ENCODE results near the gene ZNF681.

Gene ZNF681

GRCh38 chr19:23777216-23777615, 18.5 kb upstream of the ZNF681 start:
- Mint-ChIP-seq H3K27me3 (ENCODE audit: low read depth) (no peaks in the 10 kb centered on the region), H3K27ac (no peak overlapping the region), H3K4me1 (no peaks in the 10 kb centered on the region), H3K36me3 (ENCODE audit: low read depth) (peaks cover 87% of the 10 kb centered on the region), H3K4me3 (no peak overlapping the region), H3K9me3 (peaks cover 18% of the 10 kb centered on the region)
- TF ChIP-seq, protein P1, sequence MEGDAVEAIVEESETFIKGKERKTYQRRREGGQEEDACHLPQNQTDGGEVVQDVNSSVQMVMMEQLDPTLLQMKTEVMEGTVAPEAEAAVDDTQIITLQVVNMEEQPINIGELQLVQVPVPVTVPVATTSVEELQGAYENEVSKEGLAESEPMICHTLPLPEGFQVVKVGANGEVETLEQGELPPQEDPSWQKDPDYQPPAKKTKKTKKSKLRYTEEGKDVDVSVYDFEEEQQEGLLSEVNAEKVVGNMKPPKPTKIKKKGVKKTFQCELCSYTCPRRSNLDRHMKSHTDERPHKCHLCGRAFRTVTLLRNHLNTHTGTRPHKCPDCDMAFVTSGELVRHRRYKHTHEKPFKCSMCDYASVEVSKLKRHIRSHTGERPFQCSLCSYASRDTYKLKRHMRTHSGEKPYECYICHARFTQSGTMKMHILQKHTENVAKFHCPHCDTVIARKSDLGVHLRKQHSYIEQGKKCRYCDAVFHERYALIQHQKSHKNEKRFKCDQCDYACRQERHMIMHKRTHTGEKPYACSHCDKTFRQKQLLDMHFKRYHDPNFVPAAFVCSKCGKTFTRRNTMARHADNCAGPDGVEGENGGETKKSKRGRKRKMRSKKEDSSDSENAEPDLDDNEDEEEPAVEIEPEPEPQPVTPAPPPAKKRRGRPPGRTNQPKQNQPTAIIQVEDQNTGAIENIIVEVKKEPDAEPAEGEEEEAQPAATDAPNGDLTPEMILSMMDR (IDR thresholded peaks at IDR 0.05; ENCODE audit: unreplicated experiment in 3 of 3), result no peak

DNA sequence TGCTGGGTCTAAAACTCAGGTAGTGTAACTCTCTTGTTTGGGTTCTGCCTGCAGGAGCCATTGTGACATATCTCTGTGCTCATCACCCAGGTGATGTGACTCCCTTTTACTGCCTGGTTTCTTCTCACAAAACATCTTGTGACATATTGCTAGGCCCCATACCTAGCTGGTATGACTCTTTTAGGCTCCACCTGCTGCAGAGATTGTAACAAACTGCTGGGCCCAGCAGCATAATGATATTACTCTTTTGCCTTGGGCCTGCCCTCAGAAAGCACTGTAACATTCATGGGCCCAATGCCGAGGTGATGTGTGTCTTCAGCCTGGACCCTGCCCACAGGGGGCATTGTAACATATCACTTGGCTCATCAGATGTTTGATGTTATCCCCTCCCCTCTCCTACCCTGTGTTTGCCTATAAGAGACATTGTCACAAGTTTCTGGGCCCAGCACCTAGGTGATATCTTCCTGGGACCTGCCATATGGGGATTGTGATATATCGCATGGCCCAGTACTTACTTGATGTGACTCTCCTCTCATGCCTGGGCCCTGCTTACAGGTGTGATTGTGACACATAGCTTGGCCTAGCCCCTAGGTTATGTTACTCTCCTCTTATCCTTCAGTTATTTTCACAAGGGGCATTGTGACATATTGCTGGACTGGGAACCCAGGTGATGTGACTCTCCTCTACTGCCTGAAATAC, 18.0 kb upstream of the ZNF681 start:
- Mint-ChIP-seq H3K36me3 (ENCODE audit: low read depth) (peaks cover 87% of the 10 kb centered on the region), H3K4me1 (no peaks in the 10 kb centered on the region), H3K27ac (no peak overlapping the region), H3K4me3 (no peak overlapping the region), H3K9me3 (peaks cover 15% of the 10 kb centered on the region), H3K27me3 (ENCODE audit: low read depth) (no peaks in the 10 kb centered on the region)
- TF ChIP-seq, protein P1 (IDR thresholded peaks at IDR 0.05; ENCODE audit: unreplicated experiment in 3 of 3), result no peak

GRCh38 chr19:23774524-23774971, 15.9 kb upstream of the ZNF681 start:
- Mint-ChIP-seq H3K27ac (no peak overlapping the region), H3K27me3 (ENCODE audit: low read depth) (no peaks in the 10 kb centered on the region), H3K4me3 (no peak overlapping the region), H3K36me3 (ENCODE audit: low read depth) (peaks cover 96% of the 10 kb centered on the region), H3K4me1 (no peaks in the 10 kb centered on the region), H3K9me3 (peaks cover 20% of the 10 kb centered on the region)
- TF ChIP-seq, protein P1 (IDR thresholded peaks at IDR 0.05; ENCODE audit: unreplicated experiment in 3 of 3), result no peak

DNA sequence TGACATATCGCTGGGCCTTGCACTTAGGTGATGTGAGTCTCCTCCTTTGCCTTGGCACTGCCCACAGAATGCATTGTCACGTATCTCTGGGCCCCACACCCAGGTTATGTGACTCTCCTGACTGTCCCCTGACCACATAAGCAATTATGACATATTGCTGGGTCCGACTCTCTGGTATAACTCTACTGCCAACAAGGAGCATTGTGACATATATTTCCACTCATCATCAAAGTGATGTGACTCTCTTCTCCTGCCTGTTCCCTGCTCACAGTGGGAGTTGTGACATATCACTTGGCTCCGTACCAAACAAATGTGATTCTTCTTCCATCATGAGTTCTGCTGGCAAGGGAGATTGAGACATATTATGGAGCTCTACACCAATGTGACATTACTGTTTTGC, 15.4 kb upstream of the ZNF681 start:
- Mint-ChIP-seq H3K4me3 (no peak overlapping the region), H3K36me3 (ENCODE audit: low read depth) (peaks cover 96% of the 10 kb centered on the region), H3K4me1 (no peaks in the 10 kb centered on the region), H3K27ac (no peak overlapping the region), H3K27me3 (ENCODE audit: low read depth) (no peaks in the 10 kb centered on the region), H3K9me3 (peaks cover 17% of the 10 kb centered on the region)
- TF ChIP-seq, protein P1 (IDR thresholded peaks at IDR 0.05; ENCODE audit: unreplicated experiment in 3 of 3), result no peak

DNA sequence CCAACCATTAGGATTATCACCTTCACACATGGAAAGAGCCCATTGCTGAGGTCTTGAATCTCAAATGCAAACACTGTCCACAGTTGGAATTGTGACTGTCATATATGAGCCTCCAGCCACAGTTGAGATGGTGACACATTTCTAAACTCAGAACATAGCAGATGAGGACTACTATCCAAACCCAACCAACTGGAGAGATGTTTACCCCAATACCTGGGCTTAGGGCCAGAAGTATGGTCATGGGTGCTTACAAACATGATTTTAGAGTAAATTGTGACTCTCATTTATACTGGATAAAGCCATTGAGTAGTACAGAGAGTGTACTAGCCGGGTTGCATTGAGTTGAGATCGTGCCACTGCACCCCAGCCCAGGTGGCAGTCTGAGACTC, 14.0 kb upstream of the ZNF681 start:
- H3K4me1 Mint-ChIP-seq, result no peaks in the 10 kb centered on the region
- H3K27ac Mint-ChIP-seq, result no peak overlapping the region
- H3K4me3 Mint-ChIP-seq, result no peak overlapping the region
- TF ChIP-seq, protein P1 (IDR thresholded peaks at IDR 0.05; ENCODE audit: unreplicated experiment in 3 of 3), result no peak
- H3K36me3 Mint-ChIP-seq (ENCODE audit: low read depth), result peaks cover 95% of the 10 kb centered on the region
- no peaks in the 10 kb centered on the region for H3K27me3 Mint-ChIP-seq (ENCODE audit: low read depth)
- peaks cover 14% of the 10 kb centered on the region for H3K9me3 Mint-ChIP-seq
